Activated naive CD4-positive, alpha-beta T cell treated with anti-CD3 and anti-CD28 coated beads, Interleukin-2, amount 10 ng/mL, durations not matched to agents 5 hours and 36 hours (primary cell): ENCODE data around the gene ATMIN. TPM values are rescaled to one million over a fixed set of nuclear protein-coding genes. Genes with fewer than 3 reads are reported as not detected.

Experiments
- total RNA-seq, 2 experiments: library from RNA; stranded (reverse); gene quantifications; one replicate each; pipeline ENCODE4 v1.2.3, GENCODE V29; 2021

Gene ATMIN, protein sequence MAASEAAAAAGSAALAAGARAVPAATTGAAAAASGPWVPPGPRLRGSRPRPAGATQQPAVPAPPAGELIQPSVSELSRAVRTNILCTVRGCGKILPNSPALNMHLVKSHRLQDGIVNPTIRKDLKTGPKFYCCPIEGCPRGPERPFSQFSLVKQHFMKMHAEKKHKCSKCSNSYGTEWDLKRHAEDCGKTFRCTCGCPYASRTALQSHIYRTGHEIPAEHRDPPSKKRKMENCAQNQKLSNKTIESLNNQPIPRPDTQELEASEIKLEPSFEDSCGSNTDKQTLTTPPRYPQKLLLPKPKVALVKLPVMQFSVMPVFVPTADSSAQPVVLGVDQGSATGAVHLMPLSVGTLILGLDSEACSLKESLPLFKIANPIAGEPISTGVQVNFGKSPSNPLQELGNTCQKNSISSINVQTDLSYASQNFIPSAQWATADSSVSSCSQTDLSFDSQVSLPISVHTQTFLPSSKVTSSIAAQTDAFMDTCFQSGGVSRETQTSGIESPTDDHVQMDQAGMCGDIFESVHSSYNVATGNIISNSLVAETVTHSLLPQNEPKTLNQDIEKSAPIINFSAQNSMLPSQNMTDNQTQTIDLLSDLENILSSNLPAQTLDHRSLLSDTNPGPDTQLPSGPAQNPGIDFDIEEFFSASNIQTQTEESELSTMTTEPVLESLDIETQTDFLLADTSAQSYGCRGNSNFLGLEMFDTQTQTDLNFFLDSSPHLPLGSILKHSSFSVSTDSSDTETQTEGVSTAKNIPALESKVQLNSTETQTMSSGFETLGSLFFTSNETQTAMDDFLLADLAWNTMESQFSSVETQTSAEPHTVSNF
- total RNA-seq, result 10 to 100 TPM; 32.3 to 32.5 TPM

DNA sequence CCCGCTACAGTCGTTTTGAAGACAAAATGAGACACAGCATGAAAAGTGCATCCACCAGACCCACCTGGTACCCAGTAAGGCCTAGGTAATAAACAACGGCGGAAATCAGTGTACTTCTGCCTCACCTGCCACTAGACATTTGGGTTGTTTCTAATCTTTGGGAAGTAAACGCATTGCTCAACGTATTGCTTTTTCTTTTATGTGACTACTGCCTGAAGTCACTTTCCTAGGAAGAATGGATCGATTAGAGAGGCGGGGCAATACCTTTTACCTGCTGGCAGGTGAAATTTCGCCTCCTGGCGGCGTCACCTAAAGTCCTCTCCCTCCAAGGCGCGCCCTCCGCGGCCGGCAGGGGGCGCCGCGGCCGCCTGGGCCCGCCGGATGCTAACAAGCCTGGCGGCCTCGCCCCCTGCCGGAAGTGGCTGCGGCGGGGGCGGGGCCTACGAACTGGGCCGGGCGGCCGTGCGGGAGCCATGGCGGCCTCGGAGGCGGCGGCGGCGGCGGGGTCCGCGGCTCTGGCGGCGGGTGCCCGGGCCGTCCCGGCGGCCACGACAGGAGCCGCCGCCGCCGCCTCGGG is at the start of gene ATMIN:
TSS of gene ATMIN (plus strand) at position 445 of the 577 bp plus-strand sequence. CDS start at position 474, 29 bp downstream.

DNA sequence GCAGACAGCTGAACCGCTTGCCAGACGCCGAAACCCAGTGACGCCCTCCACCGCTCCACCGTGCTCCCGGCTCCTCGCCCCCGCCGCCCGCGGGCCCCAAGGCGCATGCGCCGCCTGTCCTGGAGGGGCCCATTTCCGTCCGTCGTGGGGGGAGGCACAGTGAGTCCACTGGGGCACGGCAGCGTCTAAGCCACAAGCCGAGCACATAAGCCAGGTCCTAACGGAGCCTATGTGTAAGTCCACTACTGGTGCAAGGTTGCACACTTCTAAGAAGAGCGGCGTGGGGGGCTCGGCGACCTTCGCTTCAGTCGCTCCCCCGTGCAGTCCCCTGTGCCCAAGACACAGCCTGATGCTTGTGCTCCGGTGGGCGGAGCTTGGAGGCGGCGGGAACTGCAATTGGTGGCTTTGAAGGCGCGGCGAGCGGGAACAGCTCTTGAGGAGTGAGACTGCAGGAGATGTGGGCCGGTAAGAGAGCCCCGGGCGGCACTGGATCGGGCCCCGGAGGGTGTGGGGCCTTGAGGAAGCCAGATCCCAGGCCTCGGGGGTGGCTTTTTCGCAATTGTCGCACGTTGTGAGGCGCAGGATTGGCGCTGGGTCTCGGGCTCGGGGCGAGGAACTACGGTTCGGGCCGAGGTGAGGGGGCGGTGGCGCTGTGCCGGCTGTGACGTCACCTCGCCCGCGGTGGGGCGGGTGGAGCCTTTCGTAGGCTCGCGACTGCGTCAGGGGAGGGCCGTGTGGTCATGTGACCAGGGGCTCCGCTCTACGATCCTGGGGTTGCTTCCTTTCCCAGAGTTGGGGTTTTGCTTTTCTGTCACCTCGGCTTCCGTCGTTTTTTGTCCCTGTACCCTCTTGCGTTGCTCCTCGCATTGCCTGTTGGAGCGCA is 28.6 kb upstream of the ATMIN start, which contains the start of the genes CENPN and CMC2:
TSS of gene CENPN (plus strand) at position 402 of the 883 bp plus-strand sequence. CDS start 4,726 bp downstream, outside the sequence.
TSS of gene CMC2 (minus strand) at position 73 of the 883 bp plus-strand sequence. CDS start 9,491 bp downstream, outside the sequence.

DNA sequence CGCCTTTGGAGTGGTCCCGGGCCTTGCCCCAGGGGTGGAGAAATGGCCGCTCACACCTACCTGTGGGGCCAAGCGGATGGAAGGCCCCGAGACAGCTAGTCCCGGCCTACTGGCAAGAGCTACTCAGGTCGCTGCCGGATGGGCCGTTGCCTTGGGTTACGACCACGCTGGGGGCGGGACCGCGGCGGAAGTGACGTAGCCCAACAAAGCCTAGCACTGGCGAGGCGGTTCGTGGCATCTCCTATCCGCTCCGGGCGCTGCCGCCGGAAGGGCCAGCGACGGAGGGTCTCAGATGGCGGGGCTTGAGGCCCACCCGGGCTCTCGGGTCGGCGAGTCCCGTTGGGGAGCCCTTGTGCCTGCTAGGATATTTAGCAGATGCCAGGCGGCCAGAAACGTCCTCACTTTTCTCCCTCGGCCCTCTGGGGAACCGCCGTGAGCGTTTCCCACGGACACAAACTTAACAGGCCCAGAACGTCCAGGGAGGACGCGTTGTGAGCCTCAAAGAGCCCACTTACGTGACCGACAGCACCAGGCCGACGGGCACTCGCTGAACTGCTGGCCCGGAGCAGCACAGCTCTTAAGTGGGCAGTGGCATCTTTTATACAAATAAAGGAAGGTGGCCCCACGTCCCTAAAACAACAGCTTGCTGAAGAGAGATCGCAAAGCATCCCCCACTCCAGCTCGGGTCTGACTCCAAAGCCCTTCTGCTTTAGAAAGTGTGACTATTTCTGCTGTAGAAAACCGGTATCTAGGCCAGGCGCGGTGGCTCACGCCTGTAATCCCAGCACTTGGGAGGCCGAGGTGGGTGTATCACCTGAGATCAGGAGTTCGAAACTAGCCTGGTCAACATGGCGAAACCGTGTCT is 41.7 kb downstream of the ATMIN start, which contains the start of gene C16orf46:
TSS of gene C16orf46 (minus strand) at position 163 of the 865 bp plus-strand sequence. CDS start 13,283 bp downstream, outside the sequence.

DNA sequence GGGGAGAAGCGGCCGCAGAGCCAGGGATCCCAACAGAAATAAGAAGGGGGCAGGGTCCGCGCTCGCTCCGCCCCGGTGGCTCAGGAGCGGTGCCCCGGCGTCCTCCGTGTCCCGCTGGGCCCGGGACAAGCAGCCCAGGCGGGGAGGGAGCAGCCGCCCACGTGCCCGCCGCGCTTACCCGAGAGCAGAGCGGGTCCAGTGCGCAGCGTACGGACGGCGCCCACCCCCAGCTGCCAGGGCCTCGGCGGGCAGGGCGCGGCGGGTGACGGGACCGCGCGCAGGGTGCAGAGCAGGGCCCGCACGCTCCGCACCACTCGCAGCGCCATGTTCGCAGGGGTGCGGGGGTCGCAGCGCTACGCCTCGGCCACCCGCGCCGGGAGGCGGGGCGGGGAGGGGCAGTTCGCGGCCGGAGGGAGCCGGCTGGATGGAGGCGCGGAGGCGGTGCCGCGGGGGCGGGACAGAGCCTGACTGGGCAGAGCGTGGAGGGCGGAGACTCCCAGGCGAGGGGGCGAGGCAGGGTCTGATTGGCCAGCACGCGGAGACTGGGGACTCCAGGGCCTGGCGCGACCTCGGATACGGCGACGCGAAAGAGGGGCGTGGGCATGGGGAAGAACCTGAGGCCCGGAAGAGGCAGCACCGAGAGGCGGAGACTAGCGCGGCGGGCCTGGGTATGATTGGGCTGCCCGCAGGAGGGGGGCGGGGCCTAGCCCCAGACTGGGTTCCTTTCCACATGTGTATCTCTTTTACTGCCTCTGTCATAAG is 60.5 kb downstream of the ATMIN start, which contains the start of gene GCSH:
TSS of gene GCSH (minus strand) at position 443 of the 762 bp plus-strand sequence. CDS start at position 326, 117 bp downstream.

Other genes starting within 250 kb of the ATMIN start
- 10 to 100 TPM; 36.1 to 36.3 TPM for gene CDYL2, start 231.2 kb upstream of the ATMIN start, total RNA-seq
- 10 to 100 TPM; 63.0 to 70.1 TPM for gene CMC2, start 29.0 kb upstream of the ATMIN start, total RNA-seq
- 10 to 100 TPM; 50.9 to 52.7 TPM for gene CENPN, start 28.6 kb upstream of the ATMIN start, total RNA-seq
- gene C16orf46, start 41.4 kb downstream of the ATMIN start, total RNA-seq, result under 1 TPM; 0.63 to 0.71 TPM
- 1 to 10 TPM; 7.1 to 7.2 TPM for gene GCSH, start 60.6 kb downstream of the ATMIN start, total RNA-seq
- not detected for gene BCO1, start 202.8 kb downstream of the ATMIN start, total RNA-seq